Measurements from ENCODE around the gene ULK3.
"Not testable (repeated sequence)": the region's sequence is repeated elsewhere in the genome, so short reads cannot be mapped to it uniquely, and the experiment has no call there.

ULK3 gene

GRCh38 chr15:74842581-74843444 lies at the start of gene ULK3:
ULK3 (minus strand) TSS chr15:74843156; CDS start chr15:74843105, 51 bp downstream.
- DNase-seq (ENCODE audit: extremely low read depth, low read depth): peak; percentile 41

DNA sequence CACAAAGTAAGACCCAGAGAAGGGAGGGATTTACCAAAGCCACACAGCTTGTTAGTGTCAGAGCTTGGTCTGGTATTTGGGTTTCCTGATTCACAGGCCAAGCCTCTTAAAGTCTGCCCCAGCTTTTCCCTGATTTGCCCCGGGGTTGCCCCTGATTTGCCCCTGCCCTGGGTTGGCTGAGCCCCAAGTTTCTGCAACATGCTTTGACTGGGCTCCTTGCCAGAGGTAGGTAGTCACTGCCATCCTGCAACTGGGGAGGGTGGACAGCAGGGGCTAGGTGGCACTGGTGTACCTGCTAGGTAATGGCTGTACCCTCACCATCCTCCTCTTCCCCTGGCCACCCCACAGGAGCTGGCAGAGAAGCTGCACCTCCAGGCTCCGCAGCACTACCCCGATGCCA lies 49.4 kb upstream of the ULK3 start:
- DNase-seq (ENCODE audit: extremely low read depth, low read depth): no peak
- TF ChIP-seq CTCF (IDR thresholded peaks at IDR 0.05; ENCODE audit: low read depth, low read length): no peak

More at GRCh38 chr15:74842581-74843444, at the start of gene ULK3:
- TF ChIP-seq CTCF (IDR thresholded peaks at IDR 0.05; ENCODE audit: low read depth, low read length): peak; percentile 27

DNA sequence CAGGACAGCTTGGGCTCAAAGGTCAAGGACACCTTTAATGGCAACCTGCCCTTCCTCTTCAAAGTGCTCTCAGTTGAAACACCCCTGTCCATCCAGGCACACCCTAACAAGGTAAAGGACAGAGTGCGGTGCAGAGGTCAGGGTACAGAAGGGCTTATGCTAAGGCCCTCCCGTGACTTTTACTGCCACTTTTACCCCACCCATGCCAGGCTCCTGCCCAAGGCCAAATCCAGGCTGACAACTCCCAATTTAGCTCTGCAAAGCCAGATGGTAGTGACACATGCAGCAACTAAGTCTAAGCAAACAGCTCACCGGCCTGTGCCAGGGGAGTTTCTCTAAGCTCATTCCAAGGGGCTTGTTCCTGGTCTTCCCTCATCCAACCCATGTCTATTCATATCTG lies 48.5 kb upstream of the ULK3 start:
- no peak for TF ChIP-seq CTCF (IDR thresholded peaks at IDR 0.05; ENCODE audit: low read depth, low read length)
- DNase-seq (ENCODE audit: extremely low read depth, low read depth): no peak

GRCh38 chr15:74890665-74890960 lies 47.7 kb upstream of the ULK3 start:
- no peak for TF ChIP-seq CTCF (IDR thresholded peaks at IDR 0.05; ENCODE audit: low read depth, low read length)
- no peak for DNase-seq (ENCODE audit: extremely low read depth, low read depth)

DNA sequence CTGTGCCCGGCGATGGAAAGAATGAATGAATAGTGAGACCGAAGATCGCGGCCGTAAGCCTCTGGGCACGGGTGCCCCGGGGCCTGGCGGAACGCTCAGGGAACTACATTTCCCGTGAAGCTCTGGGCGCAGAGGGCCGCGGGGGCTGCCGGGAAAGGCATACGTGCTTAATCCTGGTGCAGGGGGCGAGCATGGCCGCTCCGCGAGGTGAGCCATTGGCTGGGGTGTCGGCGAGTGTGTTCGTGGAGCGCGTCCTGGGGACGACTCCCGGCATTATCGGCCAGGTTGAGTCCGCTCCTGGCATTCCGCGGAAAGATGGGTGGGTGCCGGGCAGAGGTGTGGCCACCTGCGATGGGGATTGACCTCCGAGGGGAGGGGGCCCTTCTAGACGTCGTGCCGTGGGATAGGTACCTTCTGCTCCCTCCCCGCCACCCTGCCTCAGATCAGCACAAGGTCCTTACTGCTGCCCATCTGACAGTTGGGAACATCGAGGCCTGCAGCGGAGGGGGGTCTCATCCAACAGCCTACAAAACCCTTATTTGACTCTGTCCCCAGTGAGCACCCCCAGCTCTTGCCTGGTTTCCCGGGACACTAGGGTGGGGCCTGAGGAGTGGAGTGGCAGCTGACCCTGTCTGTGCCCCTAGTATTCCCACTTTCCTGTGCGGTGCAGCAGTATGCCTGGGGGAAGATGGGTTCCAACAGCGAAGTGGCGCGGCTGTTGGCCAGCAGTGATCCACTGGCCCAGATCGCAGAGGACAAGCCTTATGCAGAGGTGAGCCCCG lies 47.1 kb upstream of the ULK3 start, which contains the start of gene MPI:
TSS of gene MPI (plus strand) at position 160 of the 782 bp plus-strand sequence. CDS start at position 192, 32 bp downstream.
- no peak for DNase-seq (ENCODE audit: extremely low read depth, low read depth)
- no peak for TF ChIP-seq CTCF (IDR thresholded peaks at IDR 0.05; ENCODE audit: low read depth, low read length)

DNA sequence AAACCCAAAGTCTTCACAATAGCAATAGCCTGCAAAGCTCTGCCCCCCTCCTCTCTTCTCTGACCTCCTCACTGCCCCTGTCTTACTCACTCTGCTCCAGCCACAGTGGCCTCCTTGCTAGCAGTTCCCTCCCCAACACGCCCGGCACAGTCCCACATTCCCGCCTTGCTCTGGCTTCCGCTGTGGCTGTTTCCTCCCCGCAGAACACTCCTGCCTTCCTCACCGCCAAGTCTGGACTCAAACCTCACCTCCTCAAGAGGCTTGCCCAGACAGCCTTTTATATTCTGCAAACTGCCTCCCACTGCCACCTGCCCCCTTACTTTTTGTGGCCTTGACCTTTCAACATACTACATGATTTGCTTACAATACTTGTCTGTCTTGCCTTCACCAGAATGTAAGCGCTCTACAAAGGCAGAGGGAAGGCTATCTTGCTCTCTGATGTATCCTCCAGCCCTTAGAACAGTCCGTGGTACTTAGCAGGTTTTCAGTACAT lies 46.5 kb upstream of the ULK3 start:
- no peak for DNase-seq (ENCODE audit: extremely low read depth, low read depth)
- no peak for TF ChIP-seq CTCF (IDR thresholded peaks at IDR 0.05; ENCODE audit: low read depth, low read length)

- no peak for TF ChIP-seq CTCF (IDR thresholded peaks at IDR 0.05; ENCODE audit: low read depth, low read length)
- no peak for DNase-seq (ENCODE audit: extremely low read depth, low read depth)
These were observed 45.8 kb upstream of the ULK3 start for GRCh38 chr15:74888716-74889115.

- not testable (repeated sequence) for DNase-seq (ENCODE audit: extremely low read depth, low read depth)
These were observed 44.7 kb upstream of the ULK3 start for GRCh38 chr15:74887537-74888193.
